ENCODE data around the gene NAT16. TPM values are rescaled to one million over a fixed set of nuclear protein-coding genes. Genes with fewer than 3 reads are reported as not detected.

Gene NAT16
- total and polyA plus RNA-seq, 2 of the 13 experiments (the other 11 are each of a cell fraction or from before 2014, with no cell fraction given) = 0.04 TPM; not detected in 1

- TF ChIP-seq ZNF800 (CRISPR knock-in tag; IDR thresholded peaks at IDR 0.05) (peak; percentile 98), ZNF513 (CRISPR knock-in tag; conservative IDR thresholded peaks at IDR 0.05) (no peak), ZXDC (CRISPR knock-in tag; IDR thresholded peaks at IDR 0.05) (peak; percentile 98), ZNF264 (CRISPR knock-in tag; IDR thresholded peaks at IDR 0.05) (peak; percentile 96), ZNF530 (CRISPR knock-in tag; IDR thresholded peaks at IDR 0.05; ENCODE audit: low read depth) (peak; percentile 90), ATF3 (CRISPR knock-in tag; IDR thresholded peaks at IDR 0.05) (peak; percentile 92), TGIF2 (CRISPR knock-in tag; IDR thresholded peaks at IDR 0.05) (peak; percentile 99), ZNF326 (CRISPR knock-in tag; IDR thresholded peaks at IDR 0.05; ENCODE audit: borderline replicate concordance) (peak; percentile 91; the same call in 1 of the 2 replicates), ZFP36L2 (CRISPR knock-in tag; IDR thresholded peaks at IDR 0.05) (peak; percentile 93), THRA (CRISPR knock-in tag; IDR thresholded peaks at IDR 0.05; ENCODE audit: borderline replicate concordance) (peak; percentile 96), RAD51 (IDR thresholded peaks at IDR 0.05; ENCODE audit: borderline replicate concordance) (peak; percentile 89)
Measured at GRCh38 chr7:101165075-101165957, 14.8 kb downstream of the NAT16 start, which contains the start of gene VGF (continued).
